Left lung (tissue), 10 donors: ENCODE results near the gene SMIM24. TPM values are rescaled to one million over a fixed set of nuclear protein-coding genes. Genes with fewer than 3 reads are reported as not detected.
A peak's percentile ranks its signal among the peaks of the same experiment; 100 is the strongest.

Experiments
- ATAC-seq: fragments of 200-7000 bp; cut with Tn5 transposase; one replicate; pipeline ENCODE4 v1.9.1; 2020; ENCODE audit warnings: moderate library complexity
- DNase-seq, 4 donors: peaks; one replicate each; pipeline ENCODE4 v3.0.0-alpha.2; 2013 to 2020
- H3K27ac ChIP-seq, 2 donors: fragments of 200-600 bp; sonication (generic) in 1 of 2; one replicate each; pipeline versions ENCODE4 v1.5.0 to v1.8.0; 2020 to 2021
- H3K27me3 ChIP-seq, 2 donors: fragments of 200-600 bp; sonication (generic) in 1 of 2; one replicate each; pipeline versions ENCODE4 v1.5.0 to v1.8.0; 2020 to 2021
- H3K36me3 ChIP-seq, 2 donors: fragments of 200-600 bp; sonication (generic) in 1 of 2; one replicate each; pipeline versions ENCODE4 v1.5.0 to v1.8.0; 2020 to 2021
- H3K4me1 ChIP-seq, 2 donors: fragments of 200-600 bp; one replicate each; pipeline ENCODE4 v1.8.0; 2021
- H3K4me3 ChIP-seq, 2 donors: fragments of 200-600 bp; sonication (generic) in 1 of 2; one replicate each; pipeline versions ENCODE4 v1.5.0 to v1.8.0; 2020 to 2021; ENCODE audit warnings: mild to moderate bottlenecking in 1 of 2
- H3K9me3 ChIP-seq, 2 donors: fragments of 200-600 bp; sonication (generic) in 1 of 2; one replicate each; pipeline versions ENCODE4 v1.5.0 to v1.8.0; 2020 to 2021
- intact Hi-C, 2 donors: fragments of 100-400 bp; cut with DNase I; formaldehyde crosslinking; loops; one replicate each; pipeline versions ENCODE4 v1.11.2 to v1.14.2; 2022
- polyA plus RNA-seq, 6 donors: library from polyadenylated mRNA; unstranded; fragments of 120-200 nt; gene quantifications; one replicate each; pipeline ENCODE4 v1.2.1, GENCODE V29; 2013; ENCODE audit not compliant: insufficient read length in 6 of 6
- total RNA-seq, 2 donors: library from RNA; stranded (reverse); fragmentation: NEBNext Ultra II Directional; extraction: Animal tissue kit (Norgen Biotek cat#: 25700); gene quantifications; one replicate each; pipeline ENCODE4 v1.2.1, GENCODE V29; 2021
- TF ChIP-seq, protein P1 (sequence below), 2 donors: fragments of 200-600 bp; sonication (generic) in 1 of 2; IDR thresholded peaks; one replicate each; pipeline versions ENCODE4 v1.5.0 to v1.8.0; 2021; ENCODE audit warnings: antibody characterized with exemption in 2 of 2
- donor health status: DM: no; HTN: yes; CAD: no.
- donor health status: DM: no; HTN: no; CAD: no.

Gene SMIM24
- total and polyA plus RNA-seq, 8 donors = 0.78 to 4.6 (median 1.8) TPM; not detected in 2

DNA sequence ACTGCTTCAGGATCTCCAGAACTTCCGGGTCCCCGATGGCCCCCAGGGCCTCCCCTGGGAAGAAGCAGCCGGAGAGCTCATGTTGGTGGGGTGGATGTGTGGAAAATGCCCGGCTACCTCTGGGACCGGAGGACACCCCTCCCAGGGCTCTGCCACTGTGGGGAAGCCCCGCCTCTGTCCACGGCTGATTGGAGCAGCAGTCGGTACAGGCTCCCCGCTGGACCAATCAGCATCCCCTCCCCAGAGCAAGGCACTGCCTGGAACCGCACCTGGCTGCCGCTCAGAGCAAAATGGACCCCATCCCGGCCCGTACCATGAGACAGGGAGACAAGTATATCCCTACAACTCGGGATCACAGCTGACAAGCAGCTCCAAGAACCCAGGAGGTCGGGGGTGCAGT is 13.7 kb upstream of the SMIM24 start:
- Histone ChIP-seq H3K27me3 (no peaks in the 10 kb centered on the region), H3K27ac (no peak overlapping the region), H3K36me3 (peaks cover 0 to 66% of the 10 kb centered on the region in 2 donors), H3K4me1 (peaks cover 0 to 2% of the 10 kb centered on the region in 2 donors), H3K4me3 (no peak overlapping the region), H3K9me3 (no peaks in the 10 kb centered on the region)
- no peak for DNase-seq
- ATAC-seq = peak; percentile 27
- TF ChIP-seq, protein P1, sequence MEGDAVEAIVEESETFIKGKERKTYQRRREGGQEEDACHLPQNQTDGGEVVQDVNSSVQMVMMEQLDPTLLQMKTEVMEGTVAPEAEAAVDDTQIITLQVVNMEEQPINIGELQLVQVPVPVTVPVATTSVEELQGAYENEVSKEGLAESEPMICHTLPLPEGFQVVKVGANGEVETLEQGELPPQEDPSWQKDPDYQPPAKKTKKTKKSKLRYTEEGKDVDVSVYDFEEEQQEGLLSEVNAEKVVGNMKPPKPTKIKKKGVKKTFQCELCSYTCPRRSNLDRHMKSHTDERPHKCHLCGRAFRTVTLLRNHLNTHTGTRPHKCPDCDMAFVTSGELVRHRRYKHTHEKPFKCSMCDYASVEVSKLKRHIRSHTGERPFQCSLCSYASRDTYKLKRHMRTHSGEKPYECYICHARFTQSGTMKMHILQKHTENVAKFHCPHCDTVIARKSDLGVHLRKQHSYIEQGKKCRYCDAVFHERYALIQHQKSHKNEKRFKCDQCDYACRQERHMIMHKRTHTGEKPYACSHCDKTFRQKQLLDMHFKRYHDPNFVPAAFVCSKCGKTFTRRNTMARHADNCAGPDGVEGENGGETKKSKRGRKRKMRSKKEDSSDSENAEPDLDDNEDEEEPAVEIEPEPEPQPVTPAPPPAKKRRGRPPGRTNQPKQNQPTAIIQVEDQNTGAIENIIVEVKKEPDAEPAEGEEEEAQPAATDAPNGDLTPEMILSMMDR (IDR thresholded peaks at IDR 0.05) = no peak
- intact Hi-C loops = no loop called here

DNA sequence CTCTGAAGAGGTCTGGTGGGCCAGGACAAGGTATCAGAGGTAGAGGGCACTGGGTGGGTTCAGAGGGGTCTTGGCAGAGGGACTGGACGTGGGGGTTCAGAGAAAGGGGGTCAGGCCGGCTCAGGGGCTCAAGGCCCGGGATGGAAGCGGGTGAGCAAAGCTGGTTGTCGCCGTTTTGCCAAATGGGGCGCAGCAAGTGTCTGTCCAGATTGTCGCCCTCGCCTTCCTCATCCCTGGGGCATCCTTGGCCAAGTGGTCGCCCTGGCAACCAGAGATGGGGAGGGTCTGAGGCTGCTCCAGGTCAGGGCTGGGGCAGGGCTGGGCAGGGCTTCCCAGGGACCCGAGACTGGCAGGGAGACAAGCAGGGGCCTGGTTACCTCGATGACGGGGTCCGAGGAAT is 13.3 kb upstream of the SMIM24 start:
- Histone ChIP-seq H3K27ac (no peak overlapping the region), H3K27me3 (no peaks in the 10 kb centered on the region), H3K4me3 (no peak overlapping the region), H3K9me3 (no peaks in the 10 kb centered on the region), H3K4me1 (no peaks in the 10 kb centered on the region), H3K36me3 (peaks cover 0 to 66% of the 10 kb centered on the region in 2 donors)
- ATAC-seq = no peak
- TF ChIP-seq, protein P1 (IDR thresholded peaks at IDR 0.05) = no peak
- no peak for DNase-seq
- intact Hi-C loops = no loop called here

DNA sequence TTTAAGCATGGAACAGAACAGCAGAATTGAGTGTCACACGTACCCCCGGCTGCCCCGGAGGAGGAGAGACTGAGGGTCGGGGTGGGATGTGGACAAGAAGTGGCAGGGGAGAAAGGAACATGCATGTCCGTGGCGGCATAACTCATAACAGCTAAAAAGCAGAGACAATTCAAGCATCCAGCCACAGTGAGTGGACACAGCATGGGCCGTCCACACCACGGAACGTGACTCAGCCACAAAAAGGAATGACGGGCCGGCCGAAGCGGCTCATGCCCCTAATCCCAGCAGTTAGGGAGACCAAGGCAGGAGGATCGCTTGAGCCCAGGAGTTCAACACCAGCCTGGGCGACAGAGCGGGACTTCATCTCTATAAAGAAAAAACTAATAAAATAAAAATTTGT is 12.6 kb upstream of the SMIM24 start:
- no peaks in the 10 kb centered on the region for H3K27me3 ChIP-seq
- H3K4me3 ChIP-seq = no peak overlapping the region
- no peaks in the 10 kb centered on the region for H3K9me3 ChIP-seq
- intact Hi-C loops = no loop called here
- DNase-seq (no peak), ATAC-seq (no peak)
- TF ChIP-seq, protein P1 (IDR thresholded peaks at IDR 0.05) = no peak
- no peak overlapping the region for H3K27ac ChIP-seq
- no peaks in the 10 kb centered on the region for H3K4me1 ChIP-seq
- H3K36me3 ChIP-seq = peaks cover 0 to 66% of the 10 kb centered on the region in 2 donors

DNA sequence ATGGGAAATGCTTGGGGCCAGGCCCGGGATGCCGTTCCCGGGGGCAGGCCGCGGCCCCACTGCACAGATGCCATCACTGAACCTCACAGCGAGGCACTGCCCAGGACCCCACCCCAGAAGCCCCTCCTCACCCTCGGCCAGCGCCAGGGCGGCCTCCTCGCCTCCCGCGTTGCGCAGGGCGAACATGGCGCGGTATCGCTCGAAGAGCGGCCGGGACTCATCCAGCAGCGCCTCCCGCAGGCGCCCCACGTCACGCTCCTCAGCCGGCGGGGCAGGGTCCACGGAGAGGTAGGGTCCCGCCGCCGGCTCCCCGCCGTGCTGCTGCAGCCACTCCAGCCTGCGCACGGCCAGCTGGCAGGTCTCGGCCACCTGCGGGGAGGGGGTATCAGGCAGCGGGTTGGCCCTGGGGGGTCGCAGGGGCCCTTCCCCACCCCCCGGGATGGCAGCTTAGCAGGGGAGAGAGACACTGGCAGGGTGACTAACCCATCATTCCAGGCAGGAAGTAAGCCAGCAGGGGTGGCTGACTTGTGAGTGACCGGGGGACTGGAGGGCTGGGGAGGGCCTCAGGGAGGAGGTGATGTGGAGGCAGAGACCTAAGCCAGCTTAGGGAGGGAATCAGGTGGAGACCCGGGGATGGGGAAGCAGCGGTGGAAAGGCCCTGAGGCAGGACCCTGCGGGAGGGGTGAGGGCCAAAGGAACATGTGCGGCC is 12.0 kb upstream of the SMIM24 start:
- H3K36me3 ChIP-seq = peaks cover 0 to 66% of the 10 kb centered on the region in 2 donors
- H3K27ac ChIP-seq = no peak overlapping the region
- no peaks in the 10 kb centered on the region for H3K27me3 ChIP-seq
- TF ChIP-seq, protein P1 (IDR thresholded peaks at IDR 0.05) = no peak
- ATAC-seq (no peak), DNase-seq (peak in 1 of 4 donors; percentile 74)
- no peaks in the 10 kb centered on the region for H3K4me1 ChIP-seq
- no peaks in the 10 kb centered on the region for H3K9me3 ChIP-seq
- no peak overlapping the region for H3K4me3 ChIP-seq
- intact Hi-C loops = no loop called here

DNA sequence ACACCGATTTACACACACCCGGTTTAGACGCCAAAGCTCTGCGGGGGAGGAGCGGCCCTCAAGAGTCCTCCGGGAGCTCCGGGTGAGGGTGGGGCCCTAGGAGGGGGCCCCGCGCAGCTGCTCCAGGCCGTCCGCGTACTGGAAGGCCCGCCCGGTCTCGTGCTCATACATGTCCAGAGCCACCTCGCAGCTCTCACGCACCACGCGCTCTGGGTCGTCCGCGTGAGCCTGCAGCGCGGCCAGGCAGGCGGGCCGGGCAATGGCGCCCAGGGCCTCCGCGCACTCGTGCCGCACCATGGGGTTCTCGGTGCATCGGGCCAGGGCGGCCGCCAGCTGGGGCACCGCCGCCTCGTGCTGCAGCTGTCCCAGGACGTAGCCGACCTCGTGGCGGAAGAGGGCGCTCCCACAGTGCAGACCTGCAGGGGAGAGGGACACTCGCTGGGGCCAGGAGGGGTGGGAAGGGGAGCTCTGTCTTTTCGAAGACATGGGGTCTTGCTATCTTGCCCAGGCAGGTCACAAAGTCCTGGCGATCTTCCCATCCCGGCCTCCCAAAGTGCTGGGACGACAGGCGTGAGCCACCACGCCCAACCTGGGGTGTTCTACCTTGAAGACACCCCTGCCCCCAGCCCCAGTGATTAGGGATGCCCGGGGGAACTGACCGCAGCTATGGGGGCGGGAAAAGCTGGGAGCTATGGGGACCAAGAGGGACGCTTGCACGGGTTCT is 11.2 kb upstream of the SMIM24 start:
- Histone ChIP-seq H3K4me1 (no peaks in the 10 kb centered on the region), H3K9me3 (no peaks in the 10 kb centered on the region), H3K27me3 (no peaks in the 10 kb centered on the region), H3K36me3 (peaks cover 0 to 63% of the 10 kb centered on the region in 2 donors), H3K27ac (no peak overlapping the region), H3K4me3 (no peak overlapping the region)
- intact Hi-C loops = no loop called here
- no peak for ATAC-seq
- no peak for DNase-seq
- TF ChIP-seq, protein P1 (IDR thresholded peaks at IDR 0.05) = no peak
